ENCODE data around the gene GORASP1.
A peak's percentile ranks its signal among the peaks of the same experiment; 100 is the strongest.

Gene GORASP1

GRCh38 chr3:39103324-39103693, 4.1 kb downstream of the GORASP1 start:
- H3K9me3 ChIP-seq (ENCODE audit: control insufficient read depth, low read length), result no peaks in the 10 kb centered on the region
- H3K9ac ChIP-seq (ENCODE audit: low read length), result peak overlapping the region; percentile 24
- peaks cover 25% of the 10 kb centered on the region for H3K36me3 ChIP-seq (ENCODE audit: control insufficient read depth, insufficient read depth, low read length)
- H3K4me3 ChIP-seq (ENCODE audit: low read length), result no peak overlapping the region
- peaks cover 38% of the 10 kb centered on the region for H3K4me1 ChIP-seq (ENCODE audit: control insufficient read depth, insufficient read depth, low read length)
- H3K27me3 ChIP-seq (ENCODE audit: control insufficient read depth, insufficient read depth, low read length), result no peaks in the 10 kb centered on the region

- peaks cover 32% of the 10 kb centered on the region for H3K4me1 ChIP-seq (ENCODE audit: control insufficient read depth, insufficient read depth, low read length)
- H3K9me3 ChIP-seq (ENCODE audit: control insufficient read depth, low read length), result no peaks in the 10 kb centered on the region
- H3K9ac ChIP-seq (ENCODE audit: low read length), result no peak overlapping the region
- H3K36me3 ChIP-seq (ENCODE audit: control insufficient read depth, insufficient read depth, low read length), result peaks cover 31% of the 10 kb centered on the region
- no peak overlapping the region for H3K4me3 ChIP-seq (ENCODE audit: low read length)
- H3K27me3 ChIP-seq (ENCODE audit: control insufficient read depth, insufficient read depth, low read length), result no peaks in the 10 kb centered on the region
Observed at GRCh38 chr3:39102504-39103323, 4.7 kb downstream of the GORASP1 start.

- H3K36me3 ChIP-seq (ENCODE audit: control insufficient read depth, insufficient read depth, low read length), result peaks cover 42% of the 10 kb centered on the region
- H3K4me3 ChIP-seq (ENCODE audit: low read length), result no peak overlapping the region
- peaks cover 25% of the 10 kb centered on the region for H3K4me1 ChIP-seq (ENCODE audit: control insufficient read depth, insufficient read depth, low read length)
- H3K9ac ChIP-seq (ENCODE audit: low read length), result no peak overlapping the region
- H3K9me3 ChIP-seq (ENCODE audit: control insufficient read depth, low read length), result no peaks in the 10 kb centered on the region
- H3K27me3 ChIP-seq (ENCODE audit: control insufficient read depth, insufficient read depth, low read length), result no peaks in the 10 kb centered on the region
Observed at GRCh38 chr3:39101022-39101689, 6.3 kb downstream of the GORASP1 start.

- Histone ChIP-seq H3K9ac (ENCODE audit: low read length) (no peak overlapping the region), H3K4me3 (ENCODE audit: low read length) (no peak overlapping the region), H3K4me1 (ENCODE audit: control insufficient read depth, insufficient read depth, low read length) (peaks cover 19% of the 10 kb centered on the region), H3K27me3 (ENCODE audit: control insufficient read depth, insufficient read depth, low read length) (no peaks in the 10 kb centered on the region), H3K36me3 (ENCODE audit: control insufficient read depth, insufficient read depth, low read length) (peaks cover 42% of the 10 kb centered on the region), H3K9me3 (ENCODE audit: control insufficient read depth, low read length) (no peaks in the 10 kb centered on the region)
Observed at GRCh38 chr3:39100500-39100886, 6.9 kb downstream of the GORASP1 start.

- Histone ChIP-seq H3K36me3 (ENCODE audit: control insufficient read depth, insufficient read depth, low read length) (peaks cover 47% of the 10 kb centered on the region), H3K27me3 (ENCODE audit: control insufficient read depth, insufficient read depth, low read length) (no peaks in the 10 kb centered on the region), H3K9ac (ENCODE audit: low read length) (no peak overlapping the region), H3K4me1 (ENCODE audit: control insufficient read depth, insufficient read depth, low read length) (peaks cover 13% of the 10 kb centered on the region), H3K4me3 (ENCODE audit: low read length) (no peak overlapping the region), H3K9me3 (ENCODE audit: control insufficient read depth, low read length) (no peaks in the 10 kb centered on the region)
Observed at GRCh38 chr3:39099738-39100499, 7.5 kb downstream of the GORASP1 start.

- Histone ChIP-seq H3K4me3 (ENCODE audit: low read length) (no peak overlapping the region), H3K27me3 (ENCODE audit: control insufficient read depth, insufficient read depth, low read length) (no peaks in the 10 kb centered on the region), H3K36me3 (ENCODE audit: control insufficient read depth, insufficient read depth, low read length) (peaks cover 50% of the 10 kb centered on the region), H3K9ac (ENCODE audit: low read length) (no peak overlapping the region), H3K4me1 (ENCODE audit: control insufficient read depth, insufficient read depth, low read length) (peaks cover 6% of the 10 kb centered on the region), H3K9me3 (ENCODE audit: control insufficient read depth, low read length) (no peaks in the 10 kb centered on the region)
Observed at GRCh38 chr3:39099242-39099641, 8.2 kb downstream of the GORASP1 start.

GRCh38 chr3:39098473-39099000, 8.9 kb downstream of the GORASP1 start:
- Histone ChIP-seq H3K4me3 (ENCODE audit: low read length) (no peak overlapping the region), H3K9ac (ENCODE audit: low read length) (no peak overlapping the region), H3K4me1 (ENCODE audit: control insufficient read depth, insufficient read depth, low read length) (no peaks in the 10 kb centered on the region), H3K27me3 (ENCODE audit: control insufficient read depth, insufficient read depth, low read length) (no peaks in the 10 kb centered on the region), H3K36me3 (ENCODE audit: control insufficient read depth, insufficient read depth, low read length) (peaks cover 50% of the 10 kb centered on the region), H3K9me3 (ENCODE audit: control insufficient read depth, low read length) (no peaks in the 10 kb centered on the region)

GRCh38 chr3:39097716-39098472, 9.5 kb downstream of the GORASP1 start:
- H3K9ac ChIP-seq (ENCODE audit: low read length), result no peak overlapping the region
- no peaks in the 10 kb centered on the region for H3K4me1 ChIP-seq (ENCODE audit: control insufficient read depth, insufficient read depth, low read length)
- H3K36me3 ChIP-seq (ENCODE audit: control insufficient read depth, insufficient read depth, low read length), result peaks cover 50% of the 10 kb centered on the region
- H3K9me3 ChIP-seq (ENCODE audit: control insufficient read depth, low read length), result no peaks in the 10 kb centered on the region
- no peaks in the 10 kb centered on the region for H3K27me3 ChIP-seq (ENCODE audit: control insufficient read depth, insufficient read depth, low read length)
- H3K4me3 ChIP-seq (ENCODE audit: low read length), result no peak overlapping the region

GRCh38 chr3:39096775-39097174, 10.7 kb downstream of the GORASP1 start:
- H3K9ac ChIP-seq (ENCODE audit: low read length), result no peak overlapping the region
- no peak overlapping the region for H3K4me3 ChIP-seq (ENCODE audit: low read length)
- H3K9me3 ChIP-seq (ENCODE audit: control insufficient read depth, low read length), result no peaks in the 10 kb centered on the region
- H3K4me1 ChIP-seq (ENCODE audit: control insufficient read depth, insufficient read depth, low read length), result no peaks in the 10 kb centered on the region
- peaks cover 50% of the 10 kb centered on the region for H3K36me3 ChIP-seq (ENCODE audit: control insufficient read depth, insufficient read depth, low read length)
- no peaks in the 10 kb centered on the region for H3K27me3 ChIP-seq (ENCODE audit: control insufficient read depth, insufficient read depth, low read length)

- Histone ChIP-seq H3K36me3 (ENCODE audit: control insufficient read depth, insufficient read depth, low read length) (peaks cover 47% of the 10 kb centered on the region), H3K9ac (ENCODE audit: low read length) (no peak overlapping the region), H3K9me3 (ENCODE audit: control insufficient read depth, low read length) (no peaks in the 10 kb centered on the region), H3K4me1 (ENCODE audit: control insufficient read depth, insufficient read depth, low read length) (no peaks in the 10 kb centered on the region), H3K27me3 (ENCODE audit: control insufficient read depth, insufficient read depth, low read length) (no peaks in the 10 kb centered on the region), H3K4me3 (ENCODE audit: low read length) (no peak overlapping the region)
Observed at GRCh38 chr3:39095778-39096177, 11.6 kb downstream of the GORASP1 start.

GRCh38 chr3:39094851-39095677, 12.4 kb downstream of the GORASP1 start:
- Histone ChIP-seq H3K36me3 (ENCODE audit: control insufficient read depth, insufficient read depth, low read length) (peaks cover 41% of the 10 kb centered on the region), H3K4me3 (ENCODE audit: low read length) (no peak overlapping the region), H3K4me1 (ENCODE audit: control insufficient read depth, insufficient read depth, low read length) (no peaks in the 10 kb centered on the region), H3K9me3 (ENCODE audit: control insufficient read depth, low read length) (no peaks in the 10 kb centered on the region), H3K27me3 (ENCODE audit: control insufficient read depth, insufficient read depth, low read length) (no peaks in the 10 kb centered on the region), H3K9ac (ENCODE audit: low read length) (no peak overlapping the region)

All from mucosa of stomach (tissue), 1 donor.